Calu3 (cell line): Measurements from ENCODE around the gene RAMP3. TPM values are rescaled to one million over a fixed set of nuclear protein-coding genes. Genes with fewer than 3 reads are reported as not detected.

Experiments used
- BruUV-seq: library from RNA; stranded (reverse); fragments of 400-500 nt; replicated peaks from 2 replicates; lab custom pipeline; 2021; lab: Mats Ljungman, UMichigan
- CTCF ChIA-PET: fragments of 300-600 bp; sonication (Branson Sonifier 250); formaldehyde crosslinking; loops from one replicate; lab custom pipeline; 2022; ENCODE audit warnings: antibody characterized with exemption; lab: Charles Lee
- DNase-seq: peaks from one replicate; pipeline ENCODE4 v3.0.0; 2022
- H3K27ac Mint-ChIP-seq: one replicate; pipeline ENCODE4 v1.8.0; 2022; ENCODE audit warnings: mixed read lengths; ENCODE audit not compliant: unreplicated experiment
- H3K27me3 Mint-ChIP-seq: one replicate; pipeline ENCODE4 v1.8.0; 2022; ENCODE audit warnings: mixed read lengths; ENCODE audit not compliant: unreplicated experiment
- H3K36me3 Mint-ChIP-seq: one replicate; pipeline ENCODE4 v1.8.0; 2022; ENCODE audit warnings: mild to moderate bottlenecking, moderate library complexity, mixed read lengths; ENCODE audit not compliant: insufficient read depth, unreplicated experiment
- H3K4me1 Mint-ChIP-seq: one replicate; pipeline ENCODE4 v1.8.0; 2022; ENCODE audit warnings: mild to moderate bottlenecking, low read depth, mixed read lengths; ENCODE audit not compliant: unreplicated experiment
- H3K4me3 Mint-ChIP-seq: one replicate; pipeline ENCODE4 v1.8.0; 2022; ENCODE audit warnings: mild to moderate bottlenecking, low read depth, moderate library complexity, mixed read lengths; ENCODE audit not compliant: unreplicated experiment
- H3K9me3 Mint-ChIP-seq: one replicate; pipeline ENCODE4 v1.8.0; 2022; ENCODE audit warnings: low read depth, mixed read lengths; ENCODE audit not compliant: unreplicated experiment
- CTCF ChIP-seq: fragments of 200-600 bp; IDR thresholded peaks from one replicate; pipeline ENCODE4 v1.8.0; 2022; ENCODE audit warnings: antibody characterized with exemption; ENCODE audit not compliant: unreplicated experiment
- intact Hi-C: fragments of 100-400 bp; cut with micrococcal nuclease; formaldehyde crosslinking; loops from one replicate; pipeline ENCODE4 v1.10.0; 2022; ENCODE audit not compliant: unreplicated experiment
- total RNA-seq: library from RNA; stranded (reverse); gene quantifications from 2 replicates; pipeline ENCODE4 v1.2.3, GENCODE V29; 2022

The RAMP3 gene
- total RNA-seq, 1 experiment from 2014 or later = not detected

- intact Hi-C loops = loop anchor here (10.0 kb wide), 1 partner anchor 418 kb away; the partner anchor contains the start of gene ADCY1
These were observed 897 bp upstream of the RAMP3 start for GRCh38 chr7:45156516-45157272.

GRCh38 chr7:45157286-45157652 lies 322 bp upstream of the RAMP3 start:
- no peak for TF ChIP-seq CTCF
- Mint-ChIP-seq H3K27me3 (peaks cover 71% of the 10 kb centered on the region), H3K4me1 (no peaks in the 10 kb centered on the region), H3K9me3 (no peaks in the 10 kb centered on the region), H3K27ac (no peak overlapping the region), H3K36me3 (no peaks in the 10 kb centered on the region), H3K4me3 (no peak overlapping the region)
- no TSS peak for BruUV-seq
- DNase-seq = no peak
- CTCF ChIA-PET = interaction anchor here (0.7 kb wide), 1 partner anchor 562 kb away, joined by 3 read pairs; no protein-coding TSS in a partner anchor
- intact Hi-C loops = loop anchor here (10.0 kb wide), 1 partner anchor 418 kb away; the partner anchor contains the start of gene ADCY1

More at GRCh38 chr7:45156516-45157272, 897 bp upstream of the RAMP3 start:
- no peak overlapping the region for H3K27ac Mint-ChIP-seq
- no peak for DNase-seq
- no peaks in the 10 kb centered on the region for H3K36me3 Mint-ChIP-seq
- no peaks in the 10 kb centered on the region for H3K9me3 Mint-ChIP-seq
- H3K4me3 Mint-ChIP-seq = no peak overlapping the region
- TF ChIP-seq CTCF = no peak
- H3K4me1 Mint-ChIP-seq = no peaks in the 10 kb centered on the region
- CTCF ChIA-PET = no interaction called here
- peaks cover 71% of the 10 kb centered on the region for H3K27me3 Mint-ChIP-seq
- BruUV-seq = no TSS peak

GRCh38 chr7:45158471-45158870 lies 880 bp downstream of the RAMP3 start:
- H3K4me1 Mint-ChIP-seq = no peaks in the 10 kb centered on the region
- peaks cover 73% of the 10 kb centered on the region for H3K27me3 Mint-ChIP-seq
- BruUV-seq = no TSS peak
- no peak for TF ChIP-seq CTCF
- H3K9me3 Mint-ChIP-seq = no peaks in the 10 kb centered on the region
- H3K4me3 Mint-ChIP-seq = no peak overlapping the region
- no peak overlapping the region for H3K27ac Mint-ChIP-seq
- CTCF ChIA-PET = no interaction called here
- intact Hi-C loops = loop anchor here (10.0 kb wide), 1 partner anchor 416 kb away; the partner anchor contains the start of gene ADCY1
- no peak for DNase-seq
- H3K36me3 Mint-ChIP-seq = no peaks in the 10 kb centered on the region

- CTCF ChIA-PET = interaction anchor here (0.6 kb wide), 1 partner anchor 48 kb away, joined by 3 read pairs; no protein-coding TSS in a partner anchor
- H3K27me3 Mint-ChIP-seq = peaks cover 82% of the 10 kb centered on the region
- no peak for TF ChIP-seq CTCF
- H3K36me3 Mint-ChIP-seq = no peaks in the 10 kb centered on the region
- intact Hi-C loops = loop anchor here (10.0 kb wide), 1 partner anchor 416 kb away; the partner anchor contains the start of gene ADCY1
- H3K9me3 Mint-ChIP-seq = peaks cover 3% of the 10 kb centered on the region
- H3K4me1 Mint-ChIP-seq = no peaks in the 10 kb centered on the region
- no TSS peak for BruUV-seq
- no peak for DNase-seq
- H3K4me3 Mint-ChIP-seq = no peak overlapping the region
- H3K27ac Mint-ChIP-seq = no peak overlapping the region
These were observed 1.7 kb downstream of the RAMP3 start for GRCh38 chr7:45159296-45159695.
